A549 (cell line): ENCODE results near the gene TMCC2. TPM values are rescaled to one million over a fixed set of nuclear protein-coding genes. Genes with fewer than 3 reads are reported as not detected.
"Not testable (repeated sequence)": the region's sequence is repeated elsewhere in the genome, so short reads cannot be mapped to it uniquely, and the experiment has no call there.

Experiments
- ATAC-seq, 2 experiments: fragments of 200-7000 bp in 1 of 2; fragments of >200 bp in 1 of 2; cut with Nextera tagmentation in 1 of 2; cut with Tn5 transposase in 1 of 2; 3 replicates each; pipeline versions ENCODE4 v1.8.0 to v1.9.1; 2018 to 2020; ENCODE audit warnings: mild to moderate bottlenecking in 1 of 2, moderate library complexity in 1 of 2
- CTCF ChIA-PET: fragments of 300-600 bp; sonication (Branson Sonifier 250); formaldehyde crosslinking; extraction: SDS; loops from one replicate; lab custom pipeline; 2021; ENCODE audit warnings: antibody characterized with exemption, inconsistent platforms; lab: Yijun Ruan, JAX
- POLR2A ChIA-PET: fragments of 350-600 bp; formaldehyde crosslinking; extraction: SDS; loops from one replicate; lab custom pipeline; 2021; ENCODE audit warnings: antibody characterized with exemption, inconsistent platforms; lab: Yijun Ruan, JAX
- DNase-seq, 2 experiments: peaks; one replicate each; pipeline versions ENCODE4 v3.0.0 to v3.0.0-alpha.2; 2011 to 2016; ENCODE audit warnings: low read depth in 1 of 2, low spot score in 1 of 2
- FAIRE-seq: peaks from 2 replicates; lab custom pipeline; 2011; peaks lifted over from hg19 to GRCh38; lab: Jason Lieb, UNC
- H3K27ac ChIP-seq, 2 experiments: fragments of >200 bp; sonication (Bioruptor Twin); formaldehyde crosslinking; 3 replicates each; pipeline ENCODE4 v1.5.1; 2016 to 2017
- H3K4me1 ChIP-seq: fragments of >200 bp; sonication (Bioruptor Twin); formaldehyde crosslinking; 3 replicates; pipeline ENCODE4 v1.6.1; 2016
- H3K4me2 ChIP-seq: fragments of >200 bp; sonication (Bioruptor Twin); formaldehyde crosslinking; 3 replicates; pipeline ENCODE4 v1.6.1; 2016
- H3K4me3 ChIP-seq: fragments of >200 bp; sonication (Bioruptor Twin); formaldehyde crosslinking; 3 replicates; pipeline ENCODE4 v1.5.1; 2016
- H3K9me3 ChIP-seq: fragments of >200 bp; sonication (Bioruptor Twin); formaldehyde crosslinking; 3 replicates; pipeline ENCODE4 v1.6.1; 2016
- ESRRA ChIP-seq: fragments of 150-350 bp; IDR thresholded peaks from 2 replicates; pipeline ENCODE4 v1.6.1; 2014; ENCODE audit warnings: mild to moderate bottlenecking, low read length, borderline replicate concordance
- FOSB ChIP-seq: fragments of 250-450 bp; sonication (Bioruptor Pico); IDR thresholded peaks from 2 replicates; pipeline ENCODE4 v1.5.0; 2020; ENCODE audit warnings: mild to moderate bottlenecking, moderate library complexity
- FOSL2 ChIP-seq, 2 experiments: fragments of 450-650 bp in 1 of 2; fragments of >200 bp in 1 of 2; sonication (Bioruptor Twin) in 1 of 2; formaldehyde crosslinking; IDR thresholded peaks; 2 replicates each; pipeline versions ENCODE4 v1.5.0 to v1.6.1; 2016 to 2020; ENCODE audit warnings: mild to moderate bottlenecking in 1 of 2, moderate library complexity in 1 of 2
- HOXA7 ChIP-seq: fragments of 250-450 bp; sonication (Bioruptor Pico); IDR thresholded peaks from 2 replicates; pipeline ENCODE4 v1.5.0; 2020; ENCODE audit warnings: mild to moderate bottlenecking, moderate library complexity
- HOXB13 ChIP-seq: fragments of 250-450 bp; sonication (Bioruptor Pico); IDR thresholded peaks from 2 replicates; pipeline ENCODE4 v1.5.0; 2020; ENCODE audit warnings: low read depth, mild to moderate bottlenecking, moderate library complexity
- JUNB ChIP-seq: fragments of >200 bp; sonication (Bioruptor Twin); formaldehyde crosslinking; IDR thresholded peaks from 2 replicates; pipeline ENCODE4 v1.6.1; 2016
- KDM1A ChIP-seq: fragments of 200-600 bp; sonication (generic); IDR thresholded peaks from 2 replicates; pipeline ENCODE4 v1.6.1; 2016; ENCODE audit warnings: low read depth, mild to moderate bottlenecking
- MAFK ChIP-seq: fragments of 450-650 bp; IDR thresholded peaks from 2 replicates; pipeline ENCODE4 v1.6.1; 2014; ENCODE audit not compliant: partially characterized antibody
- MAX ChIP-seq: IDR thresholded peaks from 2 replicates; pipeline ENCODE4 v1.6.1; 2012
- MYC ChIP-seq: IDR thresholded peaks from 2 replicates; pipeline ENCODE4 v1.6.1; 2012; ENCODE audit warnings: mild to moderate bottlenecking, inconsistent platforms, low read length, improper control_type of control experiment, borderline replicate concordance
- NR3C1 ChIP-seq: fragments of >200 bp; sonication (Bioruptor Twin); formaldehyde crosslinking; IDR thresholded peaks from 3 replicates; pipeline ENCODE4 v1.6.1; 2017
- PHF8 ChIP-seq: fragments of 200-600 bp; sonication (generic); IDR thresholded peaks from 2 replicates; pipeline ENCODE4 v1.6.1; 2016; ENCODE audit warnings: low read depth, mild to moderate bottlenecking, antibody characterized with exemption, moderate library complexity, borderline replicate concordance
- POLR2AphosphoS2 ChIP-seq: conservative IDR thresholded peaks from 2 replicates; pipeline ENCODE4 v1.6.1; 2012; ENCODE audit warnings: low read length, improper control_type of control experiment, inconsistent platforms
- RARB ChIP-seq: fragments of 250-450 bp; sonication (Bioruptor Pico); IDR thresholded peaks from 2 replicates; pipeline ENCODE4 v1.8.0; 2021; ENCODE audit warnings: mild to moderate bottlenecking, moderate library complexity
- TFCP2L1 ChIP-seq: fragments of 250-450 bp; sonication (Bioruptor Pico); IDR thresholded peaks from 2 replicates; pipeline ENCODE4 v1.5.0; 2021; ENCODE audit warnings: mild to moderate bottlenecking
- TP53 ChIP-seq: fragments of 250-450 bp; sonication (Bioruptor Pico); IDR thresholded peaks from 2 replicates; pipeline ENCODE4 v1.5.0; 2021; ENCODE audit warnings: mild to moderate bottlenecking, moderate library complexity
- ZFP36 ChIP-seq: fragments of 450-650 bp; IDR thresholded peaks from 2 replicates; pipeline ENCODE4 v1.6.1; 2014; ENCODE audit warnings: borderline replicate concordance; ENCODE audit not compliant: partially characterized antibody
- ZNF302 ChIP-seq: fragments of 250-450 bp; sonication (Bioruptor Pico); IDR thresholded peaks from 2 replicates; pipeline ENCODE4 v1.9.0; 2021; ENCODE audit warnings: inconsistent platforms, mild to moderate bottlenecking, moderate library complexity
- WGBS: methylation state at CpG from one replicate; pipeline ENCODE4 v1.1.6; 2017; ENCODE audit errors: missing lambda C conversion rate; 5-methylcytosine and 5-hydroxymethylcytosine counted together
- polyA plus RNA-seq, 4 experiments: library from polyadenylated mRNA; depleted of rRNA in 3 of 4; stranded (reverse); fragments of >200 nt; fragmentation: RNase III in 1 of 4; extraction: RNeasy Plus Mini Kit Qiagen cat#74134 plus additional on column Dnase treatment in 1 of 4; gene quantifications; 2 replicates in 3 of 4; 3 replicates in 1 of 4; pipeline ENCODE4 v1.2.3, GENCODE V29; 2011 to 2017

TMCC2 gene
- polyA plus RNA-seq, 2 of the 4 experiments (the other 2 are of a cell fraction) = 1.7 to 3.2 TPM

GRCh38 chr1:205232127-205232820 is 4.5 kb downstream of the TMCC2 start:
- TF ChIP-seq RARB = no peak
- no peak for TF ChIP-seq MAFK
- TF ChIP-seq ZNF302 (CRISPR knock-in tag) = no peak
- TF ChIP-seq, all 56 proteins: peak for 0
- H3K27ac ChIP-seq = no peak overlapping the region
- WGBS = 77% methylated on average over 7 of the region's 7 CpGs
- H3K4me2 ChIP-seq = no peak overlapping the region
- CTCF ChIA-PET = interaction anchor here (1.2 to 53.3 kb wide), 2 partner anchors 30 to 93 kb away, joined by 4 to 1139 read pairs; no protein-coding TSS in a partner anchor
- peaks cover 5% of the 10 kb centered on the region; the same call in 2 of the 3 replicates for H3K4me1 ChIP-seq
- H3K9me3 ChIP-seq = no peaks in the 10 kb centered on the region
- FAIRE-seq = no peak
- ATAC-seq = no peak
- H3K4me3 ChIP-seq = no peak overlapping the region
- POLR2A ChIA-PET = no interaction called here
- no peak for DNase-seq

- H3K27ac ChIP-seq = no peak overlapping the region
- no peak overlapping the region for H3K4me3 ChIP-seq
- ChIA-PET POLR2A (no interaction called here), CTCF (interaction anchor here (1.2 to 53.3 kb wide), 2 partner anchors 30 to 93 kb away, joined by 4 to 1139 read pairs; no protein-coding TSS in a partner anchor)
- H3K9me3 ChIP-seq = no peaks in the 10 kb centered on the region
- DNase-seq = no peak
- ATAC-seq = no peak
- TF ChIP-seq ZFP36 (no peak), FOSB (CRISPR knock-in tag) (no peak), POLR2AphosphoS2 (no peak), JUNB (no peak), ESRRA (no peak), KDM1A (no peak), NR3C1 (no peak), MAX (no peak), FOSL2 (IDR thresholded peaks at IDR 0.05) (no peak), FOSL2 (CRISPR knock-in tag; IDR thresholded peaks at IDR 0.05) (no peak), TP53 (CRISPR knock-in tag) (no peak), PHF8 (no peak), HOXA7 (no peak), MYC (no peak), TFCP2L1 (no peak)
- FAIRE-seq = no peak
- 64% methylated on average over 3 of the region's 3 CpGs for WGBS
- peaks cover 5% of the 10 kb centered on the region; the same call in 1 of the 3 replicates for H3K4me1 ChIP-seq
- H3K4me2 ChIP-seq = no peak overlapping the region
Observed at GRCh38 chr1:205232945-205233397, 5.2 kb downstream of the TMCC2 start.

- DNase-seq, POLR2A ChIA-PET, FAIRE-seq, H3K4me2 ChIP-seq, H3K27ac ChIP-seq, H3K4me3 ChIP-seq, H3K9me3 ChIP-seq, H3K4me1 ChIP-seq, ATAC-seq: not testable (repeated sequence)
- CTCF ChIA-PET = interaction anchor here (0.7 to 53.3 kb wide), 2 partner anchors 29 to 156 kb away, joined by 3 to 1139 read pairs; no protein-coding TSS in a partner anchor
- 82% methylated on average over 7 of the region's 7 CpGs for WGBS
Observed at GRCh38 chr1:205233986-205234385, 6.2 kb downstream of the TMCC2 start.

- ChIA-PET POLR2A (no interaction called here), CTCF (interaction anchor here (1.6 to 53.3 kb wide), 3 partner anchors 27 to 174 kb away, joined by 3 to 1139 read pairs (median 6); no protein-coding TSS in a partner anchor)
- Histone ChIP-seq H3K4me1 (no peaks in the 10 kb centered on the region), H3K27ac (no peak overlapping the region), H3K4me2 (no peak overlapping the region), H3K4me3 (no peak overlapping the region), H3K9me3 (no peaks in the 10 kb centered on the region)
- FAIRE-seq (no peak), ATAC-seq (no peak), DNase-seq (no peak)
- no peak for TF ChIP-seq HOXB13 (CRISPR knock-in tag)
- 91% methylated on average over 6 of the region's 6 CpGs for whole genome bisulfite sequencing
Observed at GRCh38 chr1:205235951-205236350, 8.2 kb downstream of the TMCC2 start.
